Left lobe of liver (tissue), 2 donors: ENCODE data around the gene BASP1. TPM values are rescaled to one million over a fixed set of nuclear protein-coding genes. Genes with fewer than 3 reads are reported as not detected.
A peak's percentile ranks its signal among the peaks of the same experiment; 100 is the strongest.
"Not testable (repeated sequence)": the region's sequence is repeated elsewhere in the genome, so short reads cannot be mapped to it uniquely, and the experiment has no call there.

Source experiments
- ATAC-seq: fragments of 200-7000 bp; cut with Tn5 transposase; one replicate; pipeline ENCODE4 v1.9.1; 2020; ENCODE audit warnings: mild to moderate bottlenecking, moderate library complexity
- DNase-seq: peaks from one replicate; pipeline ENCODE4 v3.0.0-alpha.2; 2020; ENCODE audit warnings: low spot score
- total RNA-seq: library from RNA; stranded (reverse); gene quantifications from one replicate; pipeline ENCODE4 v1.2.1, GENCODE V29; 2021
- donor health status: DM: no; HTN: no; CAD: no; lungs with moderate emphysema.
- donor health status: DM: no; HTN: yes; CAD: no.

Gene BASP1
- total RNA-seq, 1 donor from 2014 or later, result 3.4 TPM

DNA sequence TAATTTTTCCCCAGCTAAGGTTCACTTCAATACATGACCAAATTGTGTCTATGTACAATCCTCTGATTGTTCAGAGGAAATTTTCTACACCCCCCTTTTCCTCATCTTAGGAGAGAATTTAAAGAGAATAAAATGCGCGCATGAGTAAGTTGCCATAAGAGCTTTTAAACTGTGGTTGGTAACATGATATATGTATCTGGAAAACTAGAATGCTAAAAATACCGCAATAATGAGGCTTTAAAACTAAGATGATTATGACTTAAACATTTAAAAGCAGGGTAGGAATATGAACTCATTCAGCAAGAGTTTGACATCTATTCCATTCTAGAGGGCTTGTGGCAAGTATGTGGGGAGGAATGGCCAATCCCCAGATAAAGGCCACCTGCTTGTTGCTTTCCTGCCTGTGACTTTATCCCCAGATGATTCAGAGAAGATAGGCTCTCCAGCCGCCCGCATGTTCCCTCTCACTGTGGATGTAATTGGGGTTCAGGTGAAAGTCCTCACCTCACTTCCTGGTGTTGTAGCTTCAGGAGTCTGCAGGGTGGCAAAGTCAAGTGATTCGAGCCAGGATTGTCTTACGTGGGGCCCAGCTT lies 26.5 kb upstream of the BASP1 start:
- ATAC-seq, result no peak
- no peak for DNase-seq

DNA sequence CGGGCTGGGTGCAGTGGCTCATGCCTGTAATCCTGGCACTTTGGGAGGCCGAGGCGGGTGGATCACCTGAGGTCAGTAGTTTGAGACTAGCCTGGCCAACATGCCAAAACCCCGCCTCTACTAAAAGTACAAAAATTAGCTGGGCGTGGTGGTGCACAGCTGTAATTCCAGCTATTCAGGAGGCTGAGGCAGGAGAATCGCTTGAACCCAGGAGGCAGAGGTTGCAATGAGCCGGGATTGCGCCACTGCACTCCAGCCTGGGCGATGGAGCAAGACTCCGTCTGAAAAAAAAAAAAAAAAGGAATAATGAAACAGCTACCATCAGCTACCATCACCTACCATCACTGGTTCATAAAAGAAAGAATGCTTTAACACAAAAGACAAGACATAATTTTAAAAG lies 25.9 kb upstream of the BASP1 start:
- ATAC-seq, DNase-seq: not testable (repeated sequence)

- no peak for DNase-seq
- no peak for ATAC-seq
Observed at GRCh38 chr5:17192191-17192590, 25.2 kb upstream of the BASP1 start.

GRCh38 chr5:17196024-17196423 lies 21.4 kb upstream of the BASP1 start:
- DNase-seq (no peak), ATAC-seq (no peak)

DNA sequence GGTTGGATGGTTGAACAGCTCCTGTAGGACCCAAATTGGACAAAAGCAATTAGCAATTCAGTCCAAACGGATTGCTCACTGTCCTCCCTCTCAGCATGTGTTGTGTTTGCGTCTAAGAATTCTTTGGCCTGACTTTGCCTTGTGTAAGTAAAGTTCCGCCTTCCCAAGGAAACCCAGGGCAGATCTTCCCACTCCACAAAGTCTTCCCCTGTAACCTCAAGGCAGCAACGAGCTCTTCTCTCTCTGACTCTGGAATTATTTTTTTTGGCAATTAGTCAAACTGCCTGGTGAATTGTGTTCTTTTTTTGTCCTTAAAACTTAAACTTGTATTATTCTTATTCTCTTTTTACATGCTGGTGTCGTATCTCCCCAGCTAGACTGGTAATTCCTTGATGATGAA lies 20.7 kb upstream of the BASP1 start:
- ATAC-seq, result no peak
- DNase-seq, result no peak

- ATAC-seq (peak; percentile 90), DNase-seq (no peak)
Observed at GRCh38 chr5:17203329-17204132, 13.9 kb upstream of the BASP1 start.

DNA sequence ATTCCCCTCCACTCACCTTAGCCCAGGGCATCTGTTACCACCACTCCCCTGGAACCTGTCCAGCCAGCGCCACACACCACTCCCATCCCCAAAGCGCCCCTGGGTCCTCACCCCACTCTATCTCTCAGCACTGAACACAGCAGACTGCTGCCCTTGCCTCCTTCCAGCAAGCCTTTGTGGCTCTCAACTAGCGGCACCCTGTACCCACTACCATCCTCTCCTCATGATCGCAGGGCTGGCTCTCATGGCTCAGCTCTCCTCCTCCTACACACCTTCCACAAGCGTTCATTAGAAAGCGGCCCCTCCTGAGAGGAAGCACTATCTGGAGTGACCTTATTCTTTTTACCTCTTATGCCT lies 13.3 kb upstream of the BASP1 start:
- DNase-seq (no peak), ATAC-seq (no peak)

DNA sequence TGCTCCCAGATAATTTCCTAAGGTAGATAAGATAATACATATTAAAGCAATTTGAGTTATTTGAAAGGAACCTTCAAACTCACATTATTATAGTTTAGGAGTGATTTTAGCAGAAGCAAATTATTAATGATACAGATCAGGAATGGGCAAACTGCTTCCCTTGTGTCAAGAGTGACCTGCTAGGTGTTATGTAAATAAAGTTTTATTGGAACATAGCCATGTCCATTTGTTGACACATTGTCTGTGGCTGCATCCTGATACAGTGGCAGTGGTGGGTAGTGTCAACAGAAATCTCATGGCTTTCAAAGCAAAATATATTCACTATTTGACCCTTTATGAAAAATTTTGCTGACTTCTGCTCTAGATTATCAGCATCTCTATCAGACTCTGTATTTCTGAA lies 11.4 kb upstream of the BASP1 start:
- ATAC-seq, result peak; percentile 25
- DNase-seq, result no peak

DNA sequence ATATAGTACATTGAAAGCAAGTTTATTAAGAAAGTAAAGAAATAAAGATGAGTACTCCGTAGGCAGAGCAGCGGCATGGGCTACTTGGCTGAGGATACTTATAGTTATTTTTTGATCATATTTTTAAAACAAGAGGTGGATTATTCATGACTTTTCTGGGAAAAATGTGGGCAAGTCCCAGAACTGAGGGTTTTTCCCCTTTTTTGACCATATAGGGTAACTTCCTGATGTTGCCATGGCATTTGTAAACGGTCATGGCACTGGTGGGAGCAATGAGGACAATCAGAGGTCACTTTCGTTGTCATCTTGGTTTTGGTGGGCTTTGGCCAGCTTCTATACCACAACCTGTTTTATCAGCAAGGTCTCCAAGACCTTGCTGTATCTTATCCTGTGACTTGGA lies 5.2 kb upstream of the BASP1 start:
- ATAC-seq (no peak), DNase-seq (no peak)

- no peak for ATAC-seq
Observed at GRCh38 chr5:17212996-17213395, 4.4 kb upstream of the BASP1 start.

GRCh38 chr5:17213938-17214337 lies 3.5 kb upstream of the BASP1 start:
- ATAC-seq (no peak), DNase-seq (no peak)

More at GRCh38 chr5:17212996-17213395, 4.4 kb upstream of the BASP1 start:
- no peak for DNase-seq

- ATAC-seq (no peak), DNase-seq (no peak)
Observed at GRCh38 chr5:17214893-17215292, 2.5 kb upstream of the BASP1 start.

GRCh38 chr5:17215361-17215760 lies 2.1 kb upstream of the BASP1 start:
- no peak for DNase-seq
- ATAC-seq, result no peak

DNA sequence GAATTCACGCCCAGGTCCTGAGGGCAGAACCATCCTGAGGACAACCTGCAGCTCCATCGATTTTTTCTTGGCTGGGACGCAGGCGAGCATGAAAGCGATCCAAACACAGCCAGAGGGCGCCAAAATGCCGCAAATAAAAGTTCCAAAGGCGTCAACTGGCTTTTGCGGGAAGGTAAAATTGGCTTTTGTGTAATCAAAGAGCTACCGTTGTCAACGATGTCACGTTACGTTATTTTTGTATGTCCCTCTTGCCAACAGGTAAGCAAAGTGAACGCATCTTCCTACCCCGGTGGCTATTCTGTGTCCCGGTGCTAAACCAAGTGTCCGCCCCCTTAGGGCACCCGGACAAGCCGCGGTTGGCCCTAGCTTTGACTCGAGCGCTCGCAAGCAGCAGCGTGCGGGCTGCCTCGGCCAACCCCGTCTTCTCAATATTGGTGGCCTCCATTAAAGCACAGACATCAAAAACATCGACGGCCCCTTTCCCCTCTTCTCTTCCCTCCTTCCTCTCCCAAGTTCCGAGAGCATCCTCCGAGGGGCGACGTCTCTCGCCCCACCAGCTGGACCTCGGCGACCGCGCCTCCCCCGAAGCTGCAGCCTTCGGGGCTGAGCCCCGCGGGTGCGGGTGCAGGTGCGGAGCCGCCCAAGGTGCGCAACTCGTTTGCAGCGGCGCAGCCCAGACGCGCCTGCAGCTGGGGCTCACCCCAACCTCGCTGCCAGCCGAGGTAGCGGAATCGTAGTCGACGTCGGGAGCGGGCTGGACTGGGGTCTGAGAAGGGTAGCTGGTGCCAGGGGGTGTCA lies 1.1 kb upstream of the BASP1 start:
- DNase-seq, result peak; percentile 87
- peak; percentile 90 for ATAC-seq

GRCh38 chr5:17216974-17217492 lies 398 bp upstream of the BASP1 start:
- peak; percentile 46 for DNase-seq
- no peak for ATAC-seq

GRCh38 chr5:17218353-17219005 lies 1.0 kb downstream of the BASP1 start:
- DNase-seq (no peak), ATAC-seq (peak; percentile 5)

DNA sequence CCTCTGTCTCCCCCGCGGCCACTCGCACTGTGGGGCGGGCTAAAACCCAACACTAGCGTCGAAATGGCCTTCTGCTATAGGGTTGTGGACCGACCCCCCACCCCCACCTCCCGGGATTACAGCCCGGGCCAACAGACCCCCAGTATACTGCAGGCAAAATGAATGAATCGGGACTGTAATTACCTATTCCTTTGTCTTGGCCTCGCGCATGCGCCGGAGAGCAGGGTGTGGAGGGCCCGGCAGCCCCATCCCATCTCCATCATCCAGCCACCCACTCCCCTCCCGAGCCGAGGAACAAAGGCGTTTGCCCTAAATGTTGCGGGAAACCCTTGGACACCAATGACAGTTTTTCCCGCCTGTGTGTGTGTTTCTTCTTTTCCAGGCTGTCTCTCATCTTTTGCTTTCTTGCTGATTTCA lies 1.6 kb downstream of the BASP1 start:
- ATAC-seq (no peak), DNase-seq (no peak)

DNA sequence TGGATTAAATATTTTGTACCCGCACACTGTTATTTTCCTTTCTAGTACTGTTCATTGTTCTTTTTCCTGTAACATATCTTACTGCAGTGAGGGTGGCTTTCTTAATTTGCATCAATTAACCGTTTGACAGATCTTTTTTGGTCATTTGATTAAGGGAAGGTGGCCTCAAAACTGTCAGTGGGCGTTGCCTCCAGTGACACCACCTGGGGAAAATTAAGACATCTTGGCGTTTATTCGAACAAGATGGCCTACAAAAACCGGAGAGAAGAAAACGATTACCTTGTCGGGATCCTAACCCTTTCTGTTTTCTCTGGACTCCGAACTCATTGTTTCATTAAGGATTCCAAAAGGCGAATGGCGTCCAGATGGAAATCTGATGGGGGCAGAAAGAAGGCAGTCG lies 2.0 kb downstream of the BASP1 start:
- ATAC-seq (no peak), DNase-seq (no peak)

DNA sequence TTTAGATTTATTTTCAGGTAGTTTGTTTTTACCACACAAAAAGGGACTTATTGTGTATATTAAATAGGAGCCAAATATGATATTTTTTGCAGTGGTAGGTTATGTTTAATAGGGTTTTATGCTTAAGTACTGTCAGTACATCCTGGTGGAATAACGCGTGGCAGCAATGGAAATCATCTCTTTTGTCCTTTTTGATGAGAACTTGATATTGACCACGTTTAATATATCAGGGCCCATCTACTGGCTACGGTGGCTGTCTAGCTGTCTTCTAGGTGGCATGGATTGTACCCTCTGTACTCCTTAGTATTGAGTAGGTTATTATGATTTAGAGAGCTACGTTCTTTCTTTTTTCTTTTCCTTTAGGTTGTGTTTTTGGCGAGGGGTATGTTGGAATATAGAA lies 2.6 kb downstream of the BASP1 start:
- no peak for ATAC-seq

GRCh38 chr5:17220469-17220868 lies 3.0 kb downstream of the BASP1 start:
- no peak for DNase-seq
- no peak for ATAC-seq

More for the DNA sequence above, 2.6 kb downstream of the BASP1 start:
- DNase-seq, result no peak
